ENCODE measurements around the gene RNF41.
"Not testable (repeated sequence)": the region's sequence is repeated elsewhere in the genome, so short reads cannot be mapped to it uniquely, and the experiment has no call there.

Gene RNF41

DNA sequence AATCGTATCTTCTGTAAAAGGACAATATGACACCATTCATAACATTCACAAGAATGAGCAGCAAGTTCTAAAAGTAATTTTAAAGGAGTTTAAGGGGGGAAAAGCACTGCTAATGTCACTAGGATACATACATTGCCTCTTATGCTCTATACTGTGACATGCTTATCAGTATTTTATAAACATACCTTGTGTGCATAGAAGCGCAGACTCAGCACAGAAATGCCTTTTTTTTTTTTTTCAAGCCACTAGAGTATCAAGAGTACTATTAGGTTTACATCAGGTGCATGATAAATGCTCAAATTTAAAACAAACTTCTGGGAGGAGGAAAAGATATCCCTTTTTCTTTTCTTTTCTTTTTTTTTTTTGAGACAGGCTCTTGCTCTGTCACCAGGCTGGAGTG lies 18.9 kb downstream of the RNF41 start:
- TF ChIP-seq, protein P1, sequence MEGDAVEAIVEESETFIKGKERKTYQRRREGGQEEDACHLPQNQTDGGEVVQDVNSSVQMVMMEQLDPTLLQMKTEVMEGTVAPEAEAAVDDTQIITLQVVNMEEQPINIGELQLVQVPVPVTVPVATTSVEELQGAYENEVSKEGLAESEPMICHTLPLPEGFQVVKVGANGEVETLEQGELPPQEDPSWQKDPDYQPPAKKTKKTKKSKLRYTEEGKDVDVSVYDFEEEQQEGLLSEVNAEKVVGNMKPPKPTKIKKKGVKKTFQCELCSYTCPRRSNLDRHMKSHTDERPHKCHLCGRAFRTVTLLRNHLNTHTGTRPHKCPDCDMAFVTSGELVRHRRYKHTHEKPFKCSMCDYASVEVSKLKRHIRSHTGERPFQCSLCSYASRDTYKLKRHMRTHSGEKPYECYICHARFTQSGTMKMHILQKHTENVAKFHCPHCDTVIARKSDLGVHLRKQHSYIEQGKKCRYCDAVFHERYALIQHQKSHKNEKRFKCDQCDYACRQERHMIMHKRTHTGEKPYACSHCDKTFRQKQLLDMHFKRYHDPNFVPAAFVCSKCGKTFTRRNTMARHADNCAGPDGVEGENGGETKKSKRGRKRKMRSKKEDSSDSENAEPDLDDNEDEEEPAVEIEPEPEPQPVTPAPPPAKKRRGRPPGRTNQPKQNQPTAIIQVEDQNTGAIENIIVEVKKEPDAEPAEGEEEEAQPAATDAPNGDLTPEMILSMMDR (IDR thresholded peaks at IDR 0.05; ENCODE audit: control insufficient read depth, extremely low read depth, insufficient read depth): no peak
- no peak for DNase-seq (ENCODE audit: low read depth)
- no peak overlapping the region for H3K4me3 ChIP-seq (ENCODE audit: low read depth, low read length)

DNA sequence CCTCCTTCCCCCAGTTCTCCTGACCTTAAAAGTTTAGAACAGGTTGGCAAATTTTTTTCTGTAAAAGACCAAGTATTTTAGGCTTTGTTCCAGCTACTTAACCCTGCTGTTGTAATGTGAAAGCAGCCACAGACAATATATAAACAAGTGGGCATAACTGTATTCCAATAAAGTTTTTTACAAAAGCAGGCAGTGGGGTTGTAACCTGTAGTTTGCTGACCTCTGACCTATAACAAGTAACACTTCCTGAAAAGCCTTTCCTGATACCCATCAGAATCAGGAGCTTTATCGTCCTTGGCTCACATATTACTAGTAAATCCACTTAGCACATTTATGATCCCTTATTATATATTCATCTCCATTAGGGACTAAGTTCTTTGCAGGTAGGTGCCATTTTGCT lies 19.4 kb downstream of the RNF41 start:
- TF ChIP-seq, protein P1 (IDR thresholded peaks at IDR 0.05; ENCODE audit: control insufficient read depth, extremely low read depth, insufficient read depth): no peak
- H3K4me3 ChIP-seq (ENCODE audit: low read depth, low read length): no peak overlapping the region
- peak; percentile 63 for DNase-seq (ENCODE audit: low read depth)

DNA sequence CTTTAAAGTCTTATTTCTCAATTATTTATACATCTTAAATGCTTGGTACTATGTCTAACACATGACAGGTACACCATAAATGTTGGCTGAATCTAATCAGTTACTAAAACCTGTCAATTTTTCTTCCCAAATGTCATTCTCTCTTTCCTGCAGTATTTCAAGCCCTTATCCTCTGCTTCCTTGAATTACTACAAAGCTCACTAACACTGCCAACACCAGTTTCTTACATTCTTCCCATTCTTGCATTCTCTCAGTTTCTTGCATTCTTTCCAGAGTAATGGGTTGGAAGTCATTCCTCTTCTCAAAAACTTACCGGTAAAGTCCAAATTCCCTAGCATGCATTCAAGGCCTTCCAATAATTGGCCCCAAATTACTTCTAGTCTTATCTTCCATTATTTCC lies 22.9 kb downstream of the RNF41 start:
- no peak overlapping the region for H3K4me3 ChIP-seq (ENCODE audit: low read depth, low read length)
- DNase-seq (ENCODE audit: low read depth): no peak
- TF ChIP-seq, protein P1 (IDR thresholded peaks at IDR 0.05; ENCODE audit: control insufficient read depth, extremely low read depth, insufficient read depth): no peak

DNA sequence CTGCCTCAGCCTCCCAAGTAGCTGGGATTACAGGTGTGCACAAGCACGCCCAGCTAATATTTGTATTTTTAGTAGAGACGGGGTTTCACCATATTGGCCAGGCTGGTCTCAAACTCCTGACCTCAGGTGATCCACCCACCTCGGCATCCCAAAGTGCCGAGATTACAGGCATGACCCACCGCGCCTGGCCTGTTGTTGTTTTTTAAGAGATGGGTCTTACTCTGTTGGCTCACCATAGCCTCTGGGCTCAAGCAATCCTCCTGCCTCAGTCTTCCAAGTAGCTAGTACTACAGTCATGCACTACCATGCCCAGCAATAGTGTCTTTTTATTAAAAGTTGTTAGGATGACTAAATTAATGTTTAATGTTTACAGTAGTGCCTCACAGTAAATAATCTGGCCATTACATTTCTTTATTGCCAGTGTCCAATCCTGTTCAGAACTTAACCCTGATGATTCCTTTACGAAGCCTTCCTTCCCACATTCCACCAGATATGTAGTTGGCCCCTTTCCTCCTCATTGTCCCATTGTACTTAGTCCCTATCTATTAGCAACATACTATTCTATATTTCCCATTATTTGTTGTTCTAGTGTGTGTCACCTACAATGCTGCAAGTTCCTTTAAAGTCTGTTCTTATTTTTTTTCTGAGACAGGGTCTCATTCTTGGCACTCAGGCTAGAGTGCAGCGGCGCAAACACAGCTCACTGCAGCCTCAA lies 23.6 kb downstream of the RNF41 start:
- no peak overlapping the region for H3K4me3 ChIP-seq (ENCODE audit: low read depth, low read length)
- DNase-seq (ENCODE audit: low read depth): no peak
- TF ChIP-seq, protein P1 (IDR thresholded peaks at IDR 0.05; ENCODE audit: control insufficient read depth, extremely low read depth, insufficient read depth): no peak

DNA sequence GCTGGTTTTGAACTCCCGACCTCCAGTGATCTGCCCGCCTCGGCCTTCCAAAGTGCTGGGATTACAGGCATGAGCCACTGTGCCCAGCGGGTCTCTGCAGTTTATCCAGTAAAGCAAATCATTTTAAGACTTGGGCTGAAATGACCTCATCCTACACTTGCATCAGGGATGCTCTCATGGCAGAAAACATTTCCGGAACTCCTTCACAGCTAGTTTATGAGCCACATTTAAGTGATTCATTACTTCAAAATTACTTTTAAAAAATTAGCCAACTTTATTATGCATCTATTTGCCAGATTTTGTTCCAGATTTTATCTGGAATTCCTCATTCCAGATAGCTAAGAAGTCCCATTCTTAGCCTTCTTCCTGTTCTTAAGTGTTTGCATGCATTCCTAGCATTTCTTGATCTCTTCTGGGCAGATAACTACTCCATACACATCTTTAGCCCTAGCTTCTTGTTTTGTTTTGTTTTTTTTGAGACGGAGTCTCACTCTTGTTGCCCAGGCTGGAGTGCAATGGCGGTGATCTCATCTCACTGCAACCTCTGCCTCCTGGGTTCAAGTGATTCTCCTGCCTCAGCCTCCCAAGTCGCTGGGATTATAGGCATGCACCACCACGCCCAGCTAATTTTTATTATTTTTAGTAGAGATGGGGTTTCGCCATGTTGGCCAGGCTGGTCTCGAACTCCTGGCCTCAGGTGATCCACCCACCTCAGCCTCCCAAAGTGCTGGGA lies 24.7 kb downstream of the RNF41 start:
- H3K4me3 ChIP-seq (ENCODE audit: low read depth, low read length); DNase-seq (ENCODE audit: low read depth): not testable (repeated sequence)

DNA sequence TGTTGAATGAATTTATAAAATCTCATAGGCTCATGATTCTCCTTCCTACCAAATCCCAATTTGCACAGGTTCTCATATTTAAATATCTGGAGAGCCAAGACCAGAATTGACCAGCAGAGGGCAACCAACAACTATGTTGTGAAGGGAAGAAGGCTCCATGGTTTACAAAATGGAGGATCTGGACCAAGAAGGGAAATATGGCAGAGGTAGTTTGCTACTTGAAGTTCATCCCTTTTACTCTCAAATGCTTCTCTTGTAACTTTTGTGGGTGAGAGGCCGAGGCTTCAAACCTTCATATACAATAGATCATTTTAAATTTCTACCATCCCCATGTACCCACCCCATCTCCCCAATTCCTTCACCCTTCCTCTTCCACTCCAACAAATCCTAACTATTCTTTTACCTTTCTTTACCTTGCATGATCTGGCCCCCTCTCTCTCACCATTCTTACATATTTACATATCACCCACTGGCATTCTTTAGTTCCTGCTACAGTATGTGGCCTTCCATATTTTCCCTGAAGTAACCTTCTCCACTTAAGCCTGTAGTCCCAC lies 28.6 kb downstream of the RNF41 start:
- TF ChIP-seq, protein P1 (IDR thresholded peaks at IDR 0.05; ENCODE audit: control insufficient read depth, extremely low read depth, insufficient read depth): peak; percentile 84
- DNase-seq (ENCODE audit: low read depth): peak; percentile 71
- H3K4me3 ChIP-seq (ENCODE audit: low read depth, low read length): no peak overlapping the region

DNA sequence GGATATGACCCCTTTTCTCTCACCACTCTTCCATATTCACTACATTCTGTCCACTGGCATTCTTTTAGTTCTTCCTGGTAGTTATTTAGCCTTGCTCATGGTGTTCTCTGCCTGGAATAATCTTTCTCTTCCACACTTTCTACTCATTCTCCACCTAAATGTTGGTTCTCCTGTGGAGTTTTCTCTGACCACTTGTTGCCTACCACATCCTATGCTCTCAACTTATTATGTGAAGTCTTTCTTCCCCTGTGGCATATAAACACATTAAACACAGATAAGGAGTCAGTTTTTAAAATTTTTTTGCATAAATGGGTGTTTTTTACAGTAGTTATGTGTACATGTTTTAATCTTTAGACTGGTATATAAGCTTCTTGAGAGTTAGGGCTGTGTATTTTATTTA lies 29.1 kb downstream of the RNF41 start:
- no peak for DNase-seq (ENCODE audit: low read depth)
- H3K4me3 ChIP-seq (ENCODE audit: low read depth, low read length): no peak overlapping the region
- TF ChIP-seq, protein P1 (IDR thresholded peaks at IDR 0.05; ENCODE audit: control insufficient read depth, extremely low read depth, insufficient read depth): no peak
